HCT116 (cell line): ENCODE measurements around the gene DICER1. TPM values are rescaled to one million over a fixed set of nuclear protein-coding genes. Genes with fewer than 3 reads are reported as not detected.
A peak's percentile ranks its signal among the peaks of the same experiment; 100 is the strongest.

ENCODE experiments used
- ATAC-seq: fragments of 200-7000 bp; cut with Tn5 transposase; 2 replicates; pipeline ENCODE4 v1.9.1; 2020; ENCODE audit warnings: mild to moderate bottlenecking, moderate library complexity
- Bru-seq: library from RNA; stranded (reverse); fragments of 400-500 nt; gene quantifications from one replicate; lab custom pipeline; 2021; lab: Mats Ljungman, UMichigan
- BruChase-seq, 2 experiments: library from RNA; stranded (reverse); fragments of 400-500 nt; gene quantifications; one replicate each; lab custom pipeline; 2021; lab: Mats Ljungman, UMichigan
- BruUV-seq: library from RNA; stranded (reverse); fragments of 400-500 nt; replicated peaks from 2 replicates; lab custom pipeline; 2021; lab: Mats Ljungman, UMichigan
- CTCF ChIA-PET: fragments of 300-600 bp; sonication (Branson Sonifier 250); formaldehyde crosslinking; loops from one replicate; lab custom pipeline; 2021; ENCODE audit warnings: antibody characterized with exemption; lab: Charles Lee
- POLR2A ChIA-PET: fragments of 300-600, 350-600 bp; sonication (Branson Sonifier 250); formaldehyde crosslinking; loops from one replicate; lab custom pipeline; 2021; ENCODE audit warnings: antibody characterized with exemption; lab: Charles Lee
- RAD21 ChIA-PET, 2 experiments: fragments of 300-600 bp; sonication (Branson Sonifier 250); formaldehyde crosslinking; loops; one replicate each; lab custom pipeline; 2023; ENCODE audit warnings: low total read pairs in 2 of 2; ENCODE audit not compliant: uncharacterized antibody in 2 of 2, unreplicated experiment in 2 of 2, low non-redundant PET in 1 of 2; lab: Charles Lee
- DNase-seq: peaks from one replicate; pipeline ENCODE4 v3.0.0-alpha.2; 2010; ENCODE audit warnings: low read depth, low spot score
- H2AFZ ChIP-seq: fragments of 200-600 bp; shearing (Covaris generic), sonication (generic); 2 replicates; pipeline ENCODE4 v1.6.1; 2017; ENCODE audit warnings: low read depth, mixed run types, mixed read lengths, antibody characterized with exemption, low read length; ENCODE audit not compliant: poor library complexity, severe bottlenecking
- H3K27ac ChIP-seq: 2 replicates; pipeline ENCODE4 v1.5.1; 2012; ENCODE audit warnings: low read depth, low read length
- H3K27me3 ChIP-seq: fragments of 200-600 bp; sonication (generic); 2 replicates; pipeline ENCODE4 v1.6.1; 2016; ENCODE audit warnings: mixed run types, low read length, mixed read lengths; ENCODE audit not compliant: insufficient read depth
- H3K36me3 ChIP-seq, 2 experiments: fragments of 200-500 bp in 1 of 2; fragments of 200-600 bp in 1 of 2; sonication (Bioruptor generic) in 1 of 2; sonication (generic) in 1 of 2; 2 replicates each; pipeline versions ENCODE4 v1.5.1 to v1.6.1; 2014 to 2016; ENCODE audit warnings: low read length in 2 of 2, inconsistent platforms in 1 of 2, mixed read lengths in 1 of 2, mixed run types in 1 of 2; ENCODE audit not compliant: insufficient read depth in 2 of 2, control insufficient read depth in 1 of 2
- H3K4me1 ChIP-seq, 2 experiments: fragments of 200-600 bp in 1 of 2; sonication (generic) in 1 of 2; 2 replicates each; pipeline versions ENCODE4 v1.5.1 to v1.6.1; 2012 to 2017; ENCODE audit warnings: low read length in 2 of 2, inconsistent platforms in 1 of 2, mild to moderate bottlenecking in 1 of 2, mixed read lengths in 1 of 2, mixed run types in 1 of 2, moderate library complexity in 1 of 2; ENCODE audit not compliant: insufficient read depth in 2 of 2, control insufficient read depth in 1 of 2
- H3K4me2 ChIP-seq: fragments of 200-600 bp; sonication (generic); 2 replicates; pipeline ENCODE4 v1.6.1; 2017; ENCODE audit warnings: mixed run types, low read length, mixed read lengths
- H3K4me3 ChIP-seq, 2 experiments: fragments of 200-600 bp in 1 of 2; sonication (generic) in 1 of 2; replicated peaks in 1 of 2; 2 replicates each; pipeline ENCODE4 v1.5.1; 2011 to 2016; ENCODE audit warnings: low read length in 2 of 2, control low read depth in 1 of 2, low read depth in 1 of 2, mild to moderate bottlenecking in 1 of 2, mixed read lengths in 1 of 2, mixed run types in 1 of 2
- H3K79me2 ChIP-seq: fragments of 200-600 bp; sonication (generic); 2 replicates; pipeline ENCODE4 v1.6.1; 2017; ENCODE audit warnings: mild to moderate bottlenecking, mixed run types, low read length, moderate library complexity, mixed read lengths; ENCODE audit not compliant: insufficient read depth
- H3K9ac ChIP-seq: fragments of 200-600 bp; sonication (generic); 2 replicates; pipeline ENCODE4 v1.6.1; 2016; ENCODE audit warnings: low read length, mixed read lengths
- H3K9me2 ChIP-seq: fragments of 200-600 bp; sonication (generic), shearing (Covaris generic); 2 replicates; pipeline ENCODE4 v1.6.1; 2017; ENCODE audit warnings: mixed run types, mild to moderate bottlenecking, moderate library complexity; ENCODE audit not compliant: insufficient read depth
- H3K9me3 ChIP-seq, 2 experiments: fragments of 200-500 bp in 1 of 2; fragments of 200-600 bp in 1 of 2; sonication (Bioruptor generic) in 1 of 2; sonication (generic) in 1 of 2; 2 replicates each; pipeline ENCODE4 v1.6.1; 2014 to 2017; ENCODE audit warnings: low read length in 2 of 2, mixed read lengths in 2 of 2, inconsistent platforms in 1 of 2, low read depth in 1 of 2, mild to moderate bottlenecking in 1 of 2, mixed run types in 1 of 2, moderate library complexity in 1 of 2; ENCODE audit not compliant: control insufficient read depth in 1 of 2, insufficient read depth in 1 of 2
- H4K20me1 ChIP-seq: fragments of 200-600 bp; sonication (generic), shearing (Covaris generic); 2 replicates; pipeline ENCODE4 v1.6.1; 2017; ENCODE audit warnings: mixed run types, mild to moderate bottlenecking, moderate library complexity; ENCODE audit not compliant: insufficient read depth
- CEBPB ChIP-seq: IDR thresholded peaks from 2 replicates; pipeline ENCODE4 v1.6.1; 2012; ENCODE audit warnings: low read depth
- EGR1 ChIP-seq: IDR thresholded peaks from 2 replicates; pipeline ENCODE4 v1.6.1; 2012; ENCODE audit warnings: low read depth
- ELF1 ChIP-seq: IDR thresholded peaks from 2 replicates; pipeline ENCODE4 v1.6.1; 2012; ENCODE audit warnings: low read depth, borderline replicate concordance
- POLR2A ChIP-seq: IDR thresholded peaks from 2 replicates; pipeline ENCODE4 v1.7.0; 2011; ENCODE audit warnings: borderline replicate concordance; ENCODE audit not compliant: insufficient read depth, insufficient read length; ENCODE audit errors: extremely low read depth
- POLR2AphosphoS5 ChIP-seq: IDR thresholded peaks from 2 replicates; pipeline ENCODE4 v1.6.1; 2011; ENCODE audit warnings: mild to moderate bottlenecking, low read depth, low read length, moderate library complexity
- RAD21 ChIP-seq: IDR thresholded peaks from 2 replicates; pipeline ENCODE4 v1.6.1; 2012; ENCODE audit warnings: low read depth, mild to moderate bottlenecking
- SIN3A ChIP-seq: IDR thresholded peaks from 2 replicates; pipeline ENCODE4 v1.6.1; 2012; ENCODE audit warnings: low read depth
- SP1 ChIP-seq: IDR thresholded peaks from 2 replicates; pipeline ENCODE4 v1.6.1; 2012; ENCODE audit warnings: low read depth
- TCF7L2 ChIP-seq: IDR thresholded peaks from 2 replicates; pipeline ENCODE4 v1.7.0; 2011; ENCODE audit warnings: borderline replicate concordance, inconsistent platforms; ENCODE audit not compliant: insufficient read depth, insufficient read length; ENCODE audit errors: extremely low read depth
- YY1 ChIP-seq: IDR thresholded peaks from 2 replicates; pipeline ENCODE4 v1.6.1; 2011; ENCODE audit warnings: low read length, low read depth, moderate library complexity, mild to moderate bottlenecking; ENCODE audit not compliant: insufficient replicate concordance; ENCODE audit errors: extremely low read depth
- ZFX ChIP-seq: fragments of 450-650 bp; IDR thresholded peaks from 2 replicates; pipeline ENCODE4 v1.6.1; 2017
- ZNF274 ChIP-seq: fragments of 200-500 bp; sonication (Bioruptor generic); IDR thresholded peaks from 2 replicates; pipeline ENCODE4 v1.6.1; 2014; ENCODE audit warnings: mild to moderate bottlenecking, low read depth, low read length, inconsistent platforms
- intact Hi-C: fragments of 100-400 bp; cut with micrococcal nuclease; formaldehyde crosslinking; loops from 2 replicates; pipeline ENCODE4 v1.10.0; 2022
- long read RNA-seq: library from polyadenylated mRNA; unstranded; transcript quantifications from one replicate; pipeline ENCODE4 v2.0.0, GENCODE V29; 2021; ENCODE audit not compliant: unreplicated experiment
- polyA plus RNA-seq: library from polyadenylated mRNA; unstranded; fragments of >200 nt; gene quantifications from 2 replicates; pipeline ENCODE4 v1.2.1, GENCODE V29; 2012; ENCODE audit warnings: missing spikeins
- total RNA-seq: library from RNA; stranded (reverse); gene quantifications from one replicate; pipeline ENCODE4 v1.2.1, GENCODE V29; 2021; ENCODE audit not compliant: unreplicated experiment
- TF ChIP-seq, protein P1 (sequence below): IDR thresholded peaks from 2 replicates; pipeline ENCODE4 v1.6.1; 2012; ENCODE audit warnings: low read depth
- TF ChIP-seq, protein P2 (sequence below): IDR thresholded peaks from 2 replicates; pipeline ENCODE4 v1.6.1; 2012
- TF ChIP-seq, protein P3 (sequence below): IDR thresholded peaks from 2 replicates; pipeline ENCODE4 v1.6.1; 2012

Gene DICER1, protein sequence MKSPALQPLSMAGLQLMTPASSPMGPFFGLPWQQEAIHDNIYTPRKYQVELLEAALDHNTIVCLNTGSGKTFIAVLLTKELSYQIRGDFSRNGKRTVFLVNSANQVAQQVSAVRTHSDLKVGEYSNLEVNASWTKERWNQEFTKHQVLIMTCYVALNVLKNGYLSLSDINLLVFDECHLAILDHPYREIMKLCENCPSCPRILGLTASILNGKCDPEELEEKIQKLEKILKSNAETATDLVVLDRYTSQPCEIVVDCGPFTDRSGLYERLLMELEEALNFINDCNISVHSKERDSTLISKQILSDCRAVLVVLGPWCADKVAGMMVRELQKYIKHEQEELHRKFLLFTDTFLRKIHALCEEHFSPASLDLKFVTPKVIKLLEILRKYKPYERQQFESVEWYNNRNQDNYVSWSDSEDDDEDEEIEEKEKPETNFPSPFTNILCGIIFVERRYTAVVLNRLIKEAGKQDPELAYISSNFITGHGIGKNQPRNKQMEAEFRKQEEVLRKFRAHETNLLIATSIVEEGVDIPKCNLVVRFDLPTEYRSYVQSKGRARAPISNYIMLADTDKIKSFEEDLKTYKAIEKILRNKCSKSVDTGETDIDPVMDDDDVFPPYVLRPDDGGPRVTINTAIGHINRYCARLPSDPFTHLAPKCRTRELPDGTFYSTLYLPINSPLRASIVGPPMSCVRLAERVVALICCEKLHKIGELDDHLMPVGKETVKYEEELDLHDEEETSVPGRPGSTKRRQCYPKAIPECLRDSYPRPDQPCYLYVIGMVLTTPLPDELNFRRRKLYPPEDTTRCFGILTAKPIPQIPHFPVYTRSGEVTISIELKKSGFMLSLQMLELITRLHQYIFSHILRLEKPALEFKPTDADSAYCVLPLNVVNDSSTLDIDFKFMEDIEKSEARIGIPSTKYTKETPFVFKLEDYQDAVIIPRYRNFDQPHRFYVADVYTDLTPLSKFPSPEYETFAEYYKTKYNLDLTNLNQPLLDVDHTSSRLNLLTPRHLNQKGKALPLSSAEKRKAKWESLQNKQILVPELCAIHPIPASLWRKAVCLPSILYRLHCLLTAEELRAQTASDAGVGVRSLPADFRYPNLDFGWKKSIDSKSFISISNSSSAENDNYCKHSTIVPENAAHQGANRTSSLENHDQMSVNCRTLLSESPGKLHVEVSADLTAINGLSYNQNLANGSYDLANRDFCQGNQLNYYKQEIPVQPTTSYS (N-terminal part only)
- total RNA-seq: 38.6 TPM
- 9.0 and 11.6 TPM in 2 replicates for polyA plus RNA-seq
- percentile 89 among the genes with signal in this experiment for Bru-seq, nascent RNA
- BruChase-seq, experiment 1, labeled RNA remaining after a 6-hour chase: percentile 89 among the genes with signal in this experiment
- percentile 91 among the genes with signal in this experiment for BruChase-seq, experiment 2, labeled RNA remaining after a 2-hour chase
- long read RNA-seq, full-length matches to known transcripts: 6 of 19 reads
- long read RNA-seq, partial matches to known transcripts: 6 of 19 reads
- long read RNA-seq, other reads (novel, unspliced or antisense): 7 of 19 reads

DNA sequence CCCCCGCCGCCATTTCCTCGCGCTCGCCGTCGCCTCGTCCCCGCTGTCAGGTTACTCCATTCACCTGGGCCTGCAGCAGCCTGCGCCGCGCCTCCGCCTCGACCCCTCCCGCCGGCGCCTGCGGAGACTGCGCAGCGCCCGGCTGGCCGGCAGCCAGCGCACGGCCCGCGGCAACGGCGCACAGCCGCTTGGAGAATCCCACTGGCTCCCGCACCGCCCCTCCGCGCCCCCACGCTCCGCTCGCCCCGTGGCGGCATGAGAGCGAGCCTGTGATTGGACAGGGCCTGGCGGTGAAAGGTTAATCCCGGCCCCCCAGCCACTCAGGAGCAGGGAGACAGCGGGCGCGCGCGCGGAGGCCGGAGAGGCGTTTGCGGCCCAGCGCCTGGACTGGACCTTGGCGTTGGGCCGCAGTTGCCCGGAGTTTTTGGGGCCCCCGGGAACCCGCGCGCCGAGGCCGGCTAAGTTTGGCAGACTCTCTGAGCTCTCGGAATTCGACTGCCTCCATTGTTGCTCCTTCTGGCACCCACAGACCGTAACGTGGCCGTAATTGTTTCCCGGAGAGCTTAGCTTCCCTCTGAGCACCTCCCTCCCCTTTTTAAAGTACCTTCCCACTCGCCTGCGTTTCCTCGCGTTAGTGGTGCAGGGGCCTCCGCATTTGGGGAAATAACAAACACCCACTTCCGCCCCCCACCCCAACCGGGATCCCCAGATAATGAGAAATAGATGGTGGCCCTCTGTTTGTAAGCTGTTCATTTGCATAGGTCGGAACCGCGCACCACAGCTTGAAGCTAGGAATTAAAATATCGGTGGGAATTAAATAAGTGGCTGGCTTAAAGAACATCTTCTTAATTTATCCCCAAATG lies at the start of gene DICER1:
Gene DICER1, minus strand, starts transcription at position 203 of the 863 bp plus-strand sequence. CDS start 24,071 bp downstream, outside the sequence.
- intact Hi-C loops: loop anchor here (10.0 kb wide), 1 partner anchor 377 kb away; the partner anchor contains the start of gene GLRX5
- CTCF ChIA-PET: no interaction called here
- H3K79me2 ChIP-seq: peaks cover 43% of the 10 kb centered on the region

More for the DNA sequence above, at the start of gene DICER1:
- Histone ChIP-seq H4K20me1 (no peaks in the 10 kb centered on the region), H3K9me2 (no peaks in the 10 kb centered on the region), H3K36me3 (no peaks in the 10 kb centered on the region), H3K9ac (peak within 1 kb of the TSS; percentile 88), H3K4me2 (peak within 1 kb of the TSS; percentile 88), H3K27ac (peak within 1 kb of the TSS; percentile 88), H3K27me3 (no peaks in the 10 kb centered on the region), H3K4me3 (peak within 1 kb of the TSS; percentile 74 to 86), H2AFZ (peak within 1 kb of the TSS; percentile 75), H3K9me3 (no peaks in the 10 kb centered on the region), H3K4me1 (peaks cover 10 to 21% of the 10 kb centered on the region in 2 experiments; a peak in 3 of 4 replicates)
- RAD21 ChIA-PET: interaction anchor here in 1 of 2 experiments (1.2 kb wide), 1 partner anchor 8 kb away, joined by 3 read pairs; no protein-coding TSS in a partner anchor
- POLR2A ChIA-PET: no interaction called here
- DNase-seq (peak; percentile 83), ATAC-seq (peak; percentile 87)
- BruUV-seq: TSS peak; percentile 69
- no peak for TF ChIP-seq ELF1
- TF ChIP-seq POLR2A: peak; percentile 47
- no peak for TF ChIP-seq CEBPB
- TF ChIP-seq ZFX: peak; percentile 96
- peak; percentile 81 for TF ChIP-seq YY1
- peak; percentile 95 for TF ChIP-seq SP1
- TF ChIP-seq POLR2AphosphoS5: peak; percentile 81
- TF ChIP-seq, protein P1, sequence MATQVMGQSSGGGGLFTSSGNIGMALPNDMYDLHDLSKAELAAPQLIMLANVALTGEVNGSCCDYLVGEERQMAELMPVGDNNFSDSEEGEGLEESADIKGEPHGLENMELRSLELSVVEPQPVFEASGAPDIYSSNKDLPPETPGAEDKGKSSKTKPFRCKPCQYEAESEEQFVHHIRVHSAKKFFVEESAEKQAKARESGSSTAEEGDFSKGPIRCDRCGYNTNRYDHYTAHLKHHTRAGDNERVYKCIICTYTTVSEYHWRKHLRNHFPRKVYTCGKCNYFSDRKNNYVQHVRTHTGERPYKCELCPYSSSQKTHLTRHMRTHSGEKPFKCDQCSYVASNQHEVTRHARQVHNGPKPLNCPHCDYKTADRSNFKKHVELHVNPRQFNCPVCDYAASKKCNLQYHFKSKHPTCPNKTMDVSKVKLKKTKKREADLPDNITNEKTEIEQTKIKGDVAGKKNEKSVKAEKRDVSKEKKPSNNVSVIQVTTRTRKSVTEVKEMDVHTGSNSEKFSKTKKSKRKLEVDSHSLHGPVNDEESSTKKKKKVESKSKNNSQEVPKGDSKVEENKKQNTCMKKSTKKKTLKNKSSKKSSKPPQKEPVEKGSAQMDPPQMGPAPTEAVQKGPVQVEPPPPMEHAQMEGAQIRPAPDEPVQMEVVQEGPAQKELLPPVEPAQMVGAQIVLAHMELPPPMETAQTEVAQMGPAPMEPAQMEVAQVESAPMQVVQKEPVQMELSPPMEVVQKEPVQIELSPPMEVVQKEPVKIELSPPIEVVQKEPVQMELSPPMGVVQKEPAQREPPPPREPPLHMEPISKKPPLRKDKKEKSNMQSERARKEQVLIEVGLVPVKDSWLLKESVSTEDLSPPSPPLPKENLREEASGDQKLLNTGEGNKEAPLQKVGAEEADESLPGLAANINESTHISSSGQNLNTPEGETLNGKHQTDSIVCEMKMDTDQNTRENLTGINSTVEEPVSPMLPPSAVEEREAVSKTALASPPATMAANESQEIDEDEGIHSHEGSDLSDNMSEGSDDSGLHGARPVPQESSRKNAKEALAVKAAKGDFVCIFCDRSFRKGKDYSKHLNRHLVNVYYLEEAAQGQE: no peak
- TF ChIP-seq, protein P2, sequence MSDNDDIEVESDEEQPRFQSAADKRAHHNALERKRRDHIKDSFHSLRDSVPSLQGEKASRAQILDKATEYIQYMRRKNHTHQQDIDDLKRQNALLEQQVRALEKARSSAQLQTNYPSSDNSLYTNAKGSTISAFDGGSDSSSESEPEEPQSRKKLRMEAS: peak; percentile 81
- TF ChIP-seq ZNF274: no peak
- peak; percentile 81 for TF ChIP-seq EGR1
- TF ChIP-seq, protein P3, sequence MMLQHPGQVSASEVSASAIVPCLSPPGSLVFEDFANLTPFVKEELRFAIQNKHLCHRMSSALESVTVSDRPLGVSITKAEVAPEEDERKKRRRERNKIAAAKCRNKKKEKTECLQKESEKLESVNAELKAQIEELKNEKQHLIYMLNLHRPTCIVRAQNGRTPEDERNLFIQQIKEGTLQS: no peak
- TF ChIP-seq SIN3A: 0 out of 2 replicates have a peak, but pooled peaks have one; percentile 45
- TF ChIP-seq TCF7L2: no peak
- TF ChIP-seq RAD21: no peak
